Chondrocyte (in vitro differentiated cells): ENCODE measurements around the gene RNF167. TPM values are rescaled to one million over a fixed set of nuclear protein-coding genes. Genes with fewer than 3 reads are reported as not detected.

Source experiments
- DNase-seq: peaks from one replicate; pipeline ENCODE4 v3.0.0; 2021; ENCODE audit warnings: mixed read lengths, low spot score
- H3K27ac Mint-ChIP-seq: one replicate; pipeline ENCODE4 v1.8.0; 2021; ENCODE audit warnings: mild to moderate bottlenecking, moderate library complexity, mixed read lengths; ENCODE audit not compliant: unreplicated experiment
- H3K27me3 Mint-ChIP-seq: 2 replicates; pipeline ENCODE4 v1.8.0; 2021; ENCODE audit warnings: low read depth, mixed read lengths
- H3K36me3 Mint-ChIP-seq: 2 replicates; pipeline ENCODE4 v1.8.0; 2021; ENCODE audit warnings: low read depth, mixed read lengths
- H3K4me1 Mint-ChIP-seq: 2 replicates; pipeline ENCODE4 v1.8.0; 2021; ENCODE audit warnings: low read depth, mild to moderate bottlenecking, mixed read lengths
- H3K4me3 Mint-ChIP-seq: one replicate; pipeline ENCODE4 v1.8.0; 2021; ENCODE audit warnings: mild to moderate bottlenecking, moderate library complexity, mixed read lengths; ENCODE audit not compliant: unreplicated experiment
- H3K9me3 Mint-ChIP-seq: 2 replicates; pipeline ENCODE4 v1.8.0; 2021; ENCODE audit warnings: low read depth, mixed read lengths
- CTCF ChIP-seq: fragments of 200-600 bp; sonication (generic); IDR thresholded peaks from 2 replicates; pipeline ENCODE4 v1.5.0; 2021; ENCODE audit warnings: antibody characterized with exemption, mild to moderate bottlenecking, moderate library complexity
- total RNA-seq: library from RNA; stranded (reverse); gene quantifications from 3 replicates; pipeline ENCODE4 v1.2.1, GENCODE V29; 2021

RNF167 gene
- total RNA-seq, 1 donor from 2014 or later, result 74.5 TPM

GRCh38 chr17:4937553-4937952, 2.5 kb upstream of the RNF167 start:
- no peak overlapping the region for H3K27ac Mint-ChIP-seq
- no peak for TF ChIP-seq CTCF
- DNase-seq, result no peak
- peaks cover 42% of the 10 kb centered on the region for H3K4me1 Mint-ChIP-seq
- no peaks in the 10 kb centered on the region for H3K27me3 Mint-ChIP-seq
- peaks cover 1% of the 10 kb centered on the region for H3K36me3 Mint-ChIP-seq
- H3K9me3 Mint-ChIP-seq, result no peaks in the 10 kb centered on the region
- H3K4me3 Mint-ChIP-seq, result no peak overlapping the region

- Mint-ChIP-seq H3K4me1 (peaks cover 47% of the 10 kb centered on the region), H3K27me3 (no peaks in the 10 kb centered on the region), H3K27ac (no peak overlapping the region), H3K4me3 (peak overlapping the region; percentile 88), H3K9me3 (no peaks in the 10 kb centered on the region), H3K36me3 (peaks cover 5% of the 10 kb centered on the region)
- no peak for DNase-seq
- TF ChIP-seq CTCF, result no peak
These were observed 2.0 kb upstream of the RNF167 start for GRCh38 chr17:4938069-4938491.

- Mint-ChIP-seq H3K9me3 (no peaks in the 10 kb centered on the region), H3K4me1 (peaks cover 50% of the 10 kb centered on the region), H3K27ac (peak overlapping the region; percentile 79), H3K36me3 (peaks cover 6% of the 10 kb centered on the region), H3K4me3 (peak overlapping the region; percentile 88), H3K27me3 (no peaks in the 10 kb centered on the region)
- no peak for DNase-seq
- no peak for TF ChIP-seq CTCF
These were observed 1.2 kb upstream of the RNF167 start for GRCh38 chr17:4938688-4939545.

- DNase-seq, result no peak
- Mint-ChIP-seq H3K4me3 (peak overlapping the region; percentile 88), H3K27me3 (no peaks in the 10 kb centered on the region), H3K27ac (peak overlapping the region; percentile 79), H3K4me1 (peaks cover 50% of the 10 kb centered on the region), H3K9me3 (no peaks in the 10 kb centered on the region), H3K36me3 (peaks cover 6% of the 10 kb centered on the region)
- TF ChIP-seq CTCF, result peak; percentile 8
These were observed 597 bp upstream of the RNF167 start for GRCh38 chr17:4939546-4939795.

GRCh38 chr17:4940555-4941318, 669 bp downstream of the RNF167 start:
- DNase-seq, result no peak
- Mint-ChIP-seq H3K27ac (peak overlapping the region; percentile 98), H3K4me1 (peaks cover 60% of the 10 kb centered on the region), H3K27me3 (no peaks in the 10 kb centered on the region), H3K36me3 (peaks cover 14% of the 10 kb centered on the region), H3K9me3 (no peaks in the 10 kb centered on the region), H3K4me3 (peak overlapping the region; percentile 88)
- no peak for TF ChIP-seq CTCF
